ENCODE results near the gene VWF.
"Not testable (repeated sequence)": the region's sequence is repeated elsewhere in the genome, so short reads cannot be mapped to it uniquely, and the experiment has no call there.

Gene VWF

GRCh38 chr12:6112004-6112403, 12.5 kb downstream of the VWF start:
- intact Hi-C loops (cut with DNase I): no loop called here
- no peak for DNase-seq

- intact Hi-C loops (cut with DNase I): no loop called here
- no peak for DNase-seq
Observed at GRCh38 chr12:6110006-6110405, 14.5 kb downstream of the VWF start.

GRCh38 chr12:6106218-6106617, 18.3 kb downstream of the VWF start:
- intact Hi-C loops (cut with DNase I): no loop called here
- no peak for DNase-seq

- intact Hi-C loops (cut with DNase I): no loop called here
Observed at GRCh38 chr12:6104842-6105241, 19.6 kb downstream of the VWF start.

GRCh38 chr12:6104027-6104426, 20.4 kb downstream of the VWF start:
- no peak for DNase-seq
- intact Hi-C loops (cut with DNase I): no loop called here

More at GRCh38 chr12:6104842-6105241, 19.6 kb downstream of the VWF start:
- DNase-seq: no peak

- intact Hi-C loops (cut with DNase I); DNase-seq: not testable (repeated sequence)
Observed at GRCh38 chr12:6102021-6102420, 22.4 kb downstream of the VWF start.

- no peak for DNase-seq
- intact Hi-C loops (cut with DNase I): no loop called here
Observed at GRCh38 chr12:6099316-6099715, 25.2 kb downstream of the VWF start.

GRCh38 chr12:6097411-6097810, 27.1 kb downstream of the VWF start:
- DNase-seq: no peak
- intact Hi-C loops (cut with DNase I): no loop called here

GRCh38 chr12:6096527-6096926, 27.9 kb downstream of the VWF start:
- intact Hi-C loops (cut with DNase I): no loop called here
- DNase-seq: no peak

- no peak for DNase-seq
Observed at GRCh38 chr12:6095269-6095668, 29.2 kb downstream of the VWF start.

GRCh38 chr12:6093764-6094163, 30.7 kb downstream of the VWF start:
- intact Hi-C loops (cut with DNase I): no loop called here
- no peak for DNase-seq

More at GRCh38 chr12:6095269-6095668, 29.2 kb downstream of the VWF start:
- intact Hi-C loops (cut with DNase I): no loop called here

GRCh38 chr12:6092784-6093722, 31.4 kb downstream of the VWF start:
- DNase-seq: no peak
- intact Hi-C loops (cut with DNase I): no loop called here

- intact Hi-C loops (cut with DNase I): no loop called here
- DNase-seq: no peak
Observed at GRCh38 chr12:6091786-6092566, 32.5 kb downstream of the VWF start.

GRCh38 chr12:6090803-6091202, 33.7 kb downstream of the VWF start:
- intact Hi-C loops (cut with DNase I): no loop called here
- no peak for DNase-seq

- intact Hi-C loops (cut with DNase I): no loop called here
- DNase-seq: no peak
Observed at GRCh38 chr12:6088921-6089747, 35.3 kb downstream of the VWF start.

- DNase-seq: peak in 1 of 10 donors; percentile 6
- intact Hi-C loops (cut with DNase I): no loop called here
Observed at GRCh38 chr12:6086316-6086715, 38.2 kb downstream of the VWF start.

- intact Hi-C loops (cut with DNase I): no loop called here
- peak in 1 of 10 donors; percentile 4 for DNase-seq
Observed at GRCh38 chr12:6085841-6086240, 38.6 kb downstream of the VWF start.

- intact Hi-C loops (cut with DNase I): no loop called here
- DNase-seq: peak in 1 of 10 donors; percentile 4
Observed at GRCh38 chr12:6084969-6085450, 39.5 kb downstream of the VWF start.

- intact Hi-C loops (cut with DNase I): no loop called here
- DNase-seq: peak in 4 of 10 donors; percentile 22 to 85 (median 61)
Observed at GRCh38 chr12:6084261-6084968, 40.1 kb downstream of the VWF start.

- intact Hi-C loops (cut with DNase I): no loop called here
- DNase-seq: no peak
Observed at GRCh38 chr12:6083601-6084000, 40.9 kb downstream of the VWF start.
